Kidney epithelial cell (primary cell): ENCODE results near the gene ISL2. TPM values are rescaled to one million over a fixed set of nuclear protein-coding genes. Genes with fewer than 3 reads are reported as not detected.

Source experiments
- DNase-seq: peaks from one replicate; pipeline ENCODE4 v3.0.0-alpha.2; 2010; ENCODE audit warnings: low read depth
- H3K27me3 ChIP-seq: 2 replicates; pipeline ENCODE4 v1.6.0; 2011; ENCODE audit warnings: low read length; ENCODE audit not compliant: control insufficient read depth, insufficient read depth
- H3K36me3 ChIP-seq: 2 replicates; pipeline ENCODE4 v1.5.1; 2011; ENCODE audit warnings: low read length; ENCODE audit not compliant: control insufficient read depth, insufficient read depth
- H3K4me3 ChIP-seq: 2 replicates; pipeline ENCODE4 v1.5.1; 2011; ENCODE audit warnings: low read depth, mild to moderate bottlenecking, control low read depth, low read length
- total RNA-seq: library from RNA; depleted of rRNA; stranded (reverse); fragments of >200 nt; gene quantifications from 2 replicates; pipeline ENCODE4 v1.2.3, GENCODE V29; 2015
- TF ChIP-seq, protein P1 (sequence below): IDR thresholded peaks from 2 replicates; pipeline ENCODE4 v1.5.1; 2011; ENCODE audit warnings: mild to moderate bottlenecking, moderate library complexity, low read length, control low read depth, inconsistent platforms; ENCODE audit not compliant: insufficient read depth, poor library complexity, severe bottlenecking

ISL2 gene
- total RNA-seq, 1 donor from 2014 or later = 1.8 TPM

DNA sequence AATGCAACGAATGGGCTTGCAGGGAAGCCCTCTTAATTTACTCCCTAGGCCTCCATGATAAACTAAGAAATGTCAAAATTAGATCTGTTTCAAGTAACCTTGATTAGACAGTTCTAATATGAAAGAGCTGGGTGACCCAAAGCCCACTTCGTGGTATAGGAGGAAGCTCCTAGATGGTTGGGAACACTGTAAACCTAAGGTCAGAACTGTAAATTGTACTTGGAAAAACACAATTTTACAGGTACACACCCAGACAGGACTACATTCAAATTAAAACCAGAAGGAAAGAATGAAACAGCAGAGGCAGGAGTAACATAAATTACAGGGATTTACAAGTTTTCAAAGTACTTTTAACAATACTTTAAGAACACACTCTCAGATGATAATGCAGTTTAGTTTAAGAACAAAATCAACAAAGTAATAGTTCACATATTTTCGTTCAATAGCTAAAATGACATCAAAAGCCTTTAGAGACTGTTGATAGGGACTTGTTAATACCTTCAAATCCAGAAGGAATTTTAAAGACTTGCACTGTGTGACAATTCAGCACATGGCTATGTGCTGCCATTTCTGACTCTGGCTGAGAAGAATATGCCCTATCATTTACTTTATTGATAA is 18.4 kb downstream of the ISL2 start:
- Histone ChIP-seq H3K27me3 (no peaks in the 10 kb centered on the region), H3K4me3 (no peak overlapping the region), H3K36me3 (no peaks in the 10 kb centered on the region)
- no peak for DNase-seq
- TF ChIP-seq, protein P1, sequence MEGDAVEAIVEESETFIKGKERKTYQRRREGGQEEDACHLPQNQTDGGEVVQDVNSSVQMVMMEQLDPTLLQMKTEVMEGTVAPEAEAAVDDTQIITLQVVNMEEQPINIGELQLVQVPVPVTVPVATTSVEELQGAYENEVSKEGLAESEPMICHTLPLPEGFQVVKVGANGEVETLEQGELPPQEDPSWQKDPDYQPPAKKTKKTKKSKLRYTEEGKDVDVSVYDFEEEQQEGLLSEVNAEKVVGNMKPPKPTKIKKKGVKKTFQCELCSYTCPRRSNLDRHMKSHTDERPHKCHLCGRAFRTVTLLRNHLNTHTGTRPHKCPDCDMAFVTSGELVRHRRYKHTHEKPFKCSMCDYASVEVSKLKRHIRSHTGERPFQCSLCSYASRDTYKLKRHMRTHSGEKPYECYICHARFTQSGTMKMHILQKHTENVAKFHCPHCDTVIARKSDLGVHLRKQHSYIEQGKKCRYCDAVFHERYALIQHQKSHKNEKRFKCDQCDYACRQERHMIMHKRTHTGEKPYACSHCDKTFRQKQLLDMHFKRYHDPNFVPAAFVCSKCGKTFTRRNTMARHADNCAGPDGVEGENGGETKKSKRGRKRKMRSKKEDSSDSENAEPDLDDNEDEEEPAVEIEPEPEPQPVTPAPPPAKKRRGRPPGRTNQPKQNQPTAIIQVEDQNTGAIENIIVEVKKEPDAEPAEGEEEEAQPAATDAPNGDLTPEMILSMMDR = no peak

DNA sequence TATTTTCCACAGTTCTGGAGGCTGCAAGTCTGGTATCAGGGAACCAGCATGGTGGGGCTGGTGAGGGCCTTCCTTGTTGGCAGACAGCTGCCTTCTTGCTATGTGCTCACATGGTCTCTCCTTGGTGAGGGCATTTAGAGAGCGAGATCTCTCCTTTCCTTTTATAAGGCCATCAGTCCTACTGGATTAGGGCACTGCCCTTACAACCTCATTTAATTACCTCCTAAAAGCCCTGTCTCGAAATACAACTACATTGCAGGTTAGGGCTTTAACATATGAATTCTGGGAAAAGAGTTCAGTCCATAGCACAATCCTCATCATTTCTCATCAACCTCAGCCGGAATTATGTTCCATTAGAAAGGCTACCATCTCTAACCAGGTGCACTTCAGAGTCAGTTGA is 21.9 kb downstream of the ISL2 start:
- Histone ChIP-seq H3K27me3 (no peaks in the 10 kb centered on the region), H3K4me3 (no peak overlapping the region), H3K36me3 (no peaks in the 10 kb centered on the region)
- DNase-seq = no peak
- TF ChIP-seq, protein P1 = no peak

- no peak for DNase-seq
- no peak overlapping the region for H3K4me3 ChIP-seq
- no peaks in the 10 kb centered on the region for H3K27me3 ChIP-seq
- TF ChIP-seq, protein P1 = no peak
- no peaks in the 10 kb centered on the region for H3K36me3 ChIP-seq
These were observed 22.6 kb downstream of the ISL2 start for GRCh38 chr15:76359152-76359551.

DNA sequence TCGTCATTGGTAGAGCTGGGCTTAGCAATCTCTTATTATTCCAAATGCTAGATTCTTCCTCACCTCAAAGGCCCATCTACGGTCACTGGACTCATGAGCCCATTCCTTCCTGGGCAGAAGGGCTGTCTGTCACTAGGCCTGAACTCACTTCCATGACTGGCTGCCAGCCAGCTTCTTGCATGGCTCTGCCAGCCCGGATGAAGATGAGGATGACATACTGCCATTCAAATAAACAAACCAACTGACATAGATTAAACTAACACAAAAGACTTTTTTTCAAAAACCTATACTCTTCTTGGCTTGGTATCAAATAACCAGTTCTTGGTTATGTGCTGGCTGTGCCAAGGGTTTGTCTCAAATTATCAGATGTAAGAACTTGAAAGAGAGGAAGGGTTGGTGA is 23.8 kb downstream of the ISL2 start:
- Histone ChIP-seq H3K4me3 (no peak overlapping the region), H3K36me3 (no peaks in the 10 kb centered on the region), H3K27me3 (no peaks in the 10 kb centered on the region)
- no peak for DNase-seq
- TF ChIP-seq, protein P1 = no peak

GRCh38 chr15:76363251-76363650 is 26.7 kb downstream of the ISL2 start:
- Histone ChIP-seq H3K4me3 (no peak overlapping the region), H3K27me3 (no peaks in the 10 kb centered on the region), H3K36me3 (no peaks in the 10 kb centered on the region)
- TF ChIP-seq, protein P1 = no peak
- no peak for DNase-seq

- TF ChIP-seq, protein P1 = no peak
- no peaks in the 10 kb centered on the region for H3K36me3 ChIP-seq
- H3K27me3 ChIP-seq = no peaks in the 10 kb centered on the region
- no peak for DNase-seq
- no peak overlapping the region for H3K4me3 ChIP-seq
These were observed 30.1 kb downstream of the ISL2 start for GRCh38 chr15:76366714-76367113.
